SU-DHL-6 (cell line): ENCODE results near the gene IPO4.

ENCODE experiments used
- H2AFZ ChIP-seq: fragments of 200-600 bp; sonication (generic); 2 replicates; pipeline ENCODE4 v1.6.1; 2014; ENCODE audit warnings: low read depth, mild to moderate bottlenecking, moderate library complexity, mixed read lengths, antibody characterized with exemption, low read length; ENCODE audit not compliant: severe bottlenecking
- H3F3A ChIP-seq: fragments of 200-600 bp; shearing (Covaris generic); 2 replicates; pipeline ENCODE4 v1.6.0; 2016; ENCODE audit warnings: antibody characterized with exemption, mild to moderate bottlenecking; ENCODE audit not compliant: insufficient read depth
- H3K27ac ChIP-seq: fragments of 200-600 bp; sonication (generic); 2 replicates; pipeline ENCODE4 v1.5.1; 2016; ENCODE audit warnings: low read depth, mild to moderate bottlenecking, low read length, moderate library complexity, mixed read lengths
- H3K27me3 ChIP-seq: fragments of 200-600 bp; sonication (generic), shearing (Covaris generic); 2 replicates; pipeline ENCODE4 v1.6.0; 2014; ENCODE audit warnings: mild to moderate bottlenecking, low read length
- H3K36me3 ChIP-seq: fragments of 200-600 bp; sonication (generic); 2 replicates; pipeline ENCODE4 v1.6.1; 2014; ENCODE audit warnings: mild to moderate bottlenecking, low read length, mixed read lengths
- H3K4me2 ChIP-seq: fragments of 300-600, 200-600 bp; shearing (Covaris generic), sonication (generic); 2 replicates; pipeline ENCODE4 v1.6.0; 2014; ENCODE audit warnings: low read length, low read depth, mild to moderate bottlenecking; ENCODE audit not compliant: poor library complexity, severe bottlenecking
- H3K4me3 ChIP-seq: fragments of 200-600 bp; sonication (generic); 2 replicates; pipeline ENCODE4 v1.5.1; 2014; ENCODE audit warnings: antibody characterized with exemption, low read length, mild to moderate bottlenecking, mixed read lengths; ENCODE audit not compliant: insufficient read depth, poor library complexity, severe bottlenecking
- H3K79me2 ChIP-seq: fragments of 200-600 bp; sonication (generic); 2 replicates; pipeline ENCODE4 v1.6.1; 2014; ENCODE audit warnings: mild to moderate bottlenecking, low read length, moderate library complexity; ENCODE audit not compliant: insufficient read depth
- H3K9ac ChIP-seq: fragments of 200-600 bp; sonication (generic); 2 replicates; pipeline ENCODE4 v1.7.0; 2014; ENCODE audit warnings: mild to moderate bottlenecking, low read length
- H3K9me2 ChIP-seq: fragments of 200-600 bp; sonication (generic); replicated peaks from 2 replicates; pipeline ENCODE4 v1.6.1; 2014; ENCODE audit warnings: low read length; ENCODE audit not compliant: insufficient read depth
- H3K9me3 ChIP-seq: fragments of 200-600 bp; sonication (generic); 2 replicates; pipeline ENCODE4 v1.6.1; 2014; ENCODE audit warnings: low read length, mixed read lengths; ENCODE audit not compliant: insufficient read depth
- H4K20me1 ChIP-seq: fragments of 200-600 bp; sonication (generic); 2 replicates; pipeline ENCODE4 v1.6.1; 2014; ENCODE audit warnings: low read depth, mild to moderate bottlenecking, antibody characterized with exemption, low read length, moderate library complexity, mixed read lengths
- CTCF ChIP-seq: fragments of 200-600 bp; sonication (generic); IDR thresholded peaks from one replicate; pipeline ENCODE4 v1.5.1; 2017; ENCODE audit warnings: antibody characterized with exemption, mild to moderate bottlenecking, low read length, moderate library complexity; ENCODE audit not compliant: insufficient read depth, poor library complexity, severe bottlenecking
- EZH2phosphoT487 ChIP-seq: fragments of 200-600 bp; sonication (generic), shearing (Covaris generic); conservative IDR thresholded peaks from 2 replicates; pipeline ENCODE4 v1.6.1; 2018; ENCODE audit warnings: mild to moderate bottlenecking, antibody characterized with exemption, low read length, moderate library complexity, mixed read lengths

IPO4 gene

GRCh38 chr14:24143511-24143910 is 45.1 kb downstream of the IPO4 start:
- Histone ChIP-seq H3K9ac (no peak overlapping the region), H3K4me2 (no peak overlapping the region), H3K9me3 (no peaks in the 10 kb centered on the region), H3K79me2 (peaks cover 43% of the 10 kb centered on the region), H3K9me2 (no peaks in the 10 kb centered on the region), H3K4me3 (no peak overlapping the region), H2AFZ (no peak overlapping the region), H4K20me1 (no peaks in the 10 kb centered on the region), H3K36me3 (0 out of 2 replicates have a peak, but pooled peaks cover 6% of the 10 kb centered on the region), H3K27me3 (no peaks in the 10 kb centered on the region), H3F3A (peaks cover 24% of the 10 kb centered on the region), H3K27ac (no peak overlapping the region)
- TF ChIP-seq EZH2phosphoT487 = no peak
- no peak for TF ChIP-seq CTCF

- Histone ChIP-seq H4K20me1 (no peaks in the 10 kb centered on the region), H2AFZ (peak within 1 kb of the TSS; percentile 84), H3K4me2 (peak within 1 kb of the TSS; percentile 89), H3K79me2 (peaks cover 32% of the 10 kb centered on the region), H3K9ac (peak within 1 kb of the TSS; percentile 80), H3F3A (peaks cover 36% of the 10 kb centered on the region), H3K27ac (peak within 1 kb of the TSS; percentile 87), H3K9me2 (no peaks in the 10 kb centered on the region), H3K9me3 (no peaks in the 10 kb centered on the region), H3K27me3 (no peaks in the 10 kb centered on the region), H3K36me3 (0 out of 2 replicates have a peak, but pooled peaks cover 6% of the 10 kb centered on the region), H3K4me3 (peak within 1 kb of the TSS; percentile 73)
- TF ChIP-seq EZH2phosphoT487 (no peak), CTCF (no peak)
These were observed 47.3 kb downstream of the IPO4 start, which contains the start of gene EMC9 for GRCh38 chr14:24141097-24141880. EMC9 (minus strand) TSS chr14:24141591; CDS start chr14:24141304, 287 bp downstream.

GRCh38 chr14:24139272-24139934 is 49.2 kb downstream of the IPO4 start:
- Histone ChIP-seq H3K79me2 (peaks cover 20% of the 10 kb centered on the region), H3K9me2 (no peaks in the 10 kb centered on the region), H3K27me3 (no peaks in the 10 kb centered on the region), H3K4me3 (peak overlapping the region; percentile 73), H3K4me2 (peak overlapping the region; percentile 89), H4K20me1 (no peaks in the 10 kb centered on the region), H3K36me3 (0 out of 2 replicates have a peak, but pooled peaks cover 2% of the 10 kb centered on the region), H3F3A (peaks cover 39% of the 10 kb centered on the region), H3K9me3 (no peaks in the 10 kb centered on the region), H3K9ac (peak overlapping the region; percentile 80), H3K27ac (peak overlapping the region; percentile 23; the same call in 1 of the 2 replicates), H2AFZ (no peak overlapping the region)
- no peak for TF ChIP-seq CTCF
- no peak for TF ChIP-seq EZH2phosphoT487
